RWPE1 (cell line): Measurements from ENCODE around the gene ASIC5.

Experiments used
- CTCF ChIA-PET: fragments of 350-600 bp; sonication (Branson Sonifier 250); formaldehyde crosslinking; extraction: SDS; loops from one replicate; lab custom pipeline; 2021; lab: Yijun Ruan, JAX
- POLR2A ChIA-PET: fragments of 400-600 bp; formaldehyde crosslinking; extraction: SDS; loops from one replicate; lab custom pipeline; 2020; ENCODE audit warnings: antibody characterized with exemption; ENCODE audit not compliant: low non-redundant PET; lab: Yijun Ruan, JAX
- DNase-seq: peaks from one replicate; pipeline ENCODE4 v3.0.0; 2012; ENCODE audit warnings: low spot score
- H3K27ac ChIP-seq: fragments of 450-650 bp; 2 replicates; pipeline ENCODE4 v1.5.1; 2017
- CTCF ChIP-seq: fragments of 450-650 bp; conservative IDR thresholded peaks from 2 replicates; pipeline ENCODE4 v1.5.1; 2017; ENCODE audit warnings: low read depth, mild to moderate bottlenecking

ASIC5 gene

GRCh38 chr4:155891058-155891457 is 25.0 kb upstream of the ASIC5 start:
- ChIA-PET POLR2A (no interaction called here), CTCF (no interaction called here)
- no peak for DNase-seq
- TF ChIP-seq CTCF, result no peak
- H3K27ac ChIP-seq, result no peak overlapping the region

- ChIA-PET CTCF (no interaction called here), POLR2A (no interaction called here)
- H3K27ac ChIP-seq, result no peak overlapping the region
- DNase-seq, result no peak
- TF ChIP-seq CTCF, result no peak
These were observed 23.9 kb upstream of the ASIC5 start for GRCh38 chr4:155889946-155890345.

GRCh38 chr4:155889031-155889793 is 23.1 kb upstream of the ASIC5 start:
- POLR2A ChIA-PET, result no interaction called here
- CTCF ChIA-PET, result interaction anchor here (0.6 kb wide), 1 partner anchor 60 kb away, joined by 3 read pairs; no protein-coding TSS in a partner anchor
- DNase-seq, result peak; percentile 34
- TF ChIP-seq CTCF, result no peak
- H3K27ac ChIP-seq, result no peak overlapping the region

- DNase-seq, result no peak
- no peak overlapping the region for H3K27ac ChIP-seq
- ChIA-PET CTCF (no interaction called here), POLR2A (no interaction called here)
- no peak for TF ChIP-seq CTCF
These were observed 21.9 kb upstream of the ASIC5 start for GRCh38 chr4:155887847-155888570.

GRCh38 chr4:155887045-155887444 is 21.0 kb upstream of the ASIC5 start:
- H3K27ac ChIP-seq, result no peak overlapping the region

More at GRCh38 chr4:155887045-155887444, 21.0 kb upstream of the ASIC5 start:
- no peak for DNase-seq
- ChIA-PET POLR2A (no interaction called here), CTCF (no interaction called here)
- TF ChIP-seq CTCF, result no peak
